Fibroblast of lung (primary cell): Measurements from ENCODE around the gene VGLL4. TPM values are rescaled to one million over a fixed set of nuclear protein-coding genes. Genes with fewer than 3 reads are reported as not detected.

Source experiments
- DNase-seq, 2 donors: peaks; one replicate each; pipeline versions ENCODE4 v3.0.0 to v3.0.0-alpha.2; 2010; ENCODE audit warnings: low read depth in 2 of 2
- H2AFZ ChIP-seq: 2 replicates; pipeline ENCODE4 v1.5.1; 2012; ENCODE audit warnings: low read length, control low read depth, inconsistent platforms
- H3K27ac ChIP-seq: 2 replicates; pipeline ENCODE4 v1.5.1; 2011; ENCODE audit warnings: low read length, control low read depth; ENCODE audit not compliant: insufficient read depth
- H3K27me3 ChIP-seq: 2 replicates; pipeline ENCODE4 v1.5.1; 2011; ENCODE audit warnings: mild to moderate bottlenecking, low read length; ENCODE audit not compliant: control insufficient read depth, insufficient read depth
- H3K36me3 ChIP-seq: 2 replicates; pipeline ENCODE4 v1.5.1; 2011; ENCODE audit warnings: low read length; ENCODE audit not compliant: control insufficient read depth, insufficient read depth
- H3K4me1 ChIP-seq: 2 replicates; pipeline ENCODE4 v1.5.1; 2011; ENCODE audit warnings: low read length; ENCODE audit not compliant: control insufficient read depth, insufficient read depth; ENCODE audit errors: extremely low read depth
- H3K4me2 ChIP-seq: 2 replicates; pipeline ENCODE4 v1.5.1; 2011; ENCODE audit warnings: low read length, control low read depth; ENCODE audit not compliant: insufficient read depth; ENCODE audit errors: extremely low read depth
- H3K4me3 ChIP-seq, 4 experiments: fragments of 200-600 bp in 1 of 4; sonication (generic) in 1 of 4; replicated peaks in 1 of 4; 2 replicates each; pipeline ENCODE4 v1.5.1; 2011 to 2016; ENCODE audit warnings: low read length in 4 of 4, low read depth in 3 of 4, mild to moderate bottlenecking in 3 of 4, control low read depth in 2 of 4, inconsistent platforms in 1 of 4, mixed read lengths in 1 of 4; ENCODE audit not compliant: insufficient read depth in 1 of 4; ENCODE audit errors: control extremely low read depth in 1 of 4
- H3K79me2 ChIP-seq: 2 replicates; pipeline ENCODE4 v1.5.1; 2012; ENCODE audit warnings: mild to moderate bottlenecking, low read length, inconsistent platforms; ENCODE audit not compliant: control insufficient read depth, insufficient read depth
- H3K9ac ChIP-seq: 2 replicates; pipeline ENCODE4 v1.5.1; 2011; ENCODE audit warnings: mild to moderate bottlenecking, low read length, control low read depth; ENCODE audit not compliant: insufficient read depth
- H3K9me3 ChIP-seq: 2 replicates; pipeline ENCODE4 v1.5.1; 2012; ENCODE audit warnings: low read depth, low read length; ENCODE audit not compliant: control insufficient read depth, insufficient read depth
- H4K20me1 ChIP-seq: 2 replicates; pipeline ENCODE4 v1.5.1; 2011; ENCODE audit warnings: low read length; ENCODE audit not compliant: control insufficient read depth, insufficient read depth; ENCODE audit errors: extremely low read depth
- CTCF ChIP-seq, 2 donors: IDR thresholded peaks in 1 of 2; conservative IDR thresholded peaks in 1 of 2; 1 replicate in 1 of 2; 2 replicates in 1 of 2; pipeline ENCODE4 v1.5.1; 2011 to 2012; ENCODE audit warnings: low read length in 2 of 2, control low read depth in 1 of 2, inconsistent platforms in 1 of 2, low read depth in 1 of 2, mild to moderate bottlenecking in 1 of 2
- EZH2 ChIP-seq: IDR thresholded peaks from 2 replicates; pipeline ENCODE4 v1.5.1; 2012; ENCODE audit warnings: low read length, control low read depth, mild to moderate bottlenecking; ENCODE audit errors: missing control alignments
- polyA plus RNA-seq, 2 donors: library from polyadenylated mRNA; depleted of rRNA in 1 of 2; stranded (reverse) in 1 of 2; unstranded in 1 of 2; fragments of >200 nt; gene quantifications; 2 replicates each; pipeline ENCODE4 v1.2.1, GENCODE V29; 2011 to 2012; ENCODE audit warnings: missing spikeins in 1 of 2
- total RNA-seq: library from RNA; depleted of rRNA; stranded (reverse); fragments of >200 nt; gene quantifications from 2 replicates; pipeline ENCODE4 v1.2.1, GENCODE V29; 2014

VGLL4 gene
- total and polyA plus RNA-seq, 2 donors (not counting 1 experiment from before 2014, with no cell fraction given), result 18.4 to 34.7 TPM

- H3K4me2 ChIP-seq, result peak overlapping the region; percentile 100
- peak; percentile 93 to 95 for DNase-seq
- peak overlapping the region; percentile 55 for H3K9ac ChIP-seq
- no peaks in the 10 kb centered on the region for H4K20me1 ChIP-seq
- no peak overlapping the region for H2AFZ ChIP-seq
- no peaks in the 10 kb centered on the region for H3K27me3 ChIP-seq
- peak overlapping the region; percentile 29 to 55 (median 48) for H3K4me3 ChIP-seq
- no peaks in the 10 kb centered on the region for H3K36me3 ChIP-seq
- H3K9me3 ChIP-seq, result no peaks in the 10 kb centered on the region
- peaks cover 21% of the 10 kb centered on the region for H3K4me1 ChIP-seq
- TF ChIP-seq EZH2 (no peak), CTCF (conservative IDR thresholded peaks at IDR 0.05 in 1 of 2, IDR thresholded peaks at IDR 0.05 in 1 of 2; ENCODE audit: low read depth in 1 of 2, low read length in 2 of 2) (no peak)
- H3K79me2 ChIP-seq, result peaks cover 72% of the 10 kb centered on the region
- H3K27ac ChIP-seq, result peak overlapping the region; percentile 82
These were observed 61.3 kb downstream of the VGLL4 start for GRCh38 chr3:11582191-11582968.

DNA sequence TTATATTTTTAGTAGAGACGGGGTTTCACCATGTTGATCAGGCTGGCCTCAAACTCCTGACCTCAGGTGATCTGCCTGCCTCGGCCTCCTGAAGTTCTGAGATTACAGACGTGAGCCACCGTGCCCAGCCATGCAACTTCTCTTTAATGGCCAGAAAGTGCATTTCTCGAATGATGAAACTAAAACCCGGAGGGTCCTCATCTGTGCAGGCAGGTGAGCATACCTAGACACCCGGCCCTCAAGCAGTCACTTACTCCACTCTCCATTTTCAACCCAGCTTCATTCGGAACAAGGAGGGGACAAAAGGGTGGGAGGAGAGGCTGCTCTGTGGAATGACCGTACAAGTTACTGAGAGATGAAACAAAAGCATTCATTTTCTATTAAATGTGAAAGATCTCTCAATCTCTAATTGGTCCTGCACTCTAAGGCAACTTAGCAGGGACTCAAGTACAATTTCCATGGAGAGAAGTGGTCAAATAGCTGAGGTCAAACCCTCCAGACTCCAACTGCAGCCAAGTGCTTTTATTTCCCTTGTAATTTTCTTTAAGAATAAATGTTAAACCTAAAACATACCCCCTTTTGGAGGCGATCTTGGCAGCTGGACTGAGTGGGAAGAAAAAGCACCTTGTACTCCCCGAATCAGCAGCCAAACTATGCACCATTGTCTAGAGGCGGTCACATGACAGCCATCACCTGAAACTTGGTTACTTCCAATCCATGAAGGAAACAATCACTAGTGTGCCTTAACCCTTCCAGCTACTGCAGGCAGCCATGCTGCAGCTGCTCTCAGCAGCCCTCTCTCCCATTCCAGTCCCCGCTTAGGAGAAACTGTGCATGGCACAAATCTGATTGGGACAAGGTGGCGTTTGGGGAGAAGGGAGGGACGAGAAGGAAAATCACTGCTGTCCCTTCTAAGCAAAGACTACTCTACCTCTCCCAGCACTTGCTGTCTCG is 62.2 kb downstream of the VGLL4 start:
- Histone ChIP-seq H3K4me3 (peak overlapping the region; percentile 29 to 55 (median 48)), H3K4me2 (peak overlapping the region; percentile 100), H4K20me1 (no peaks in the 10 kb centered on the region), H3K9ac (peak overlapping the region; percentile 55), H2AFZ (no peak overlapping the region), H3K27ac (peak overlapping the region; percentile 82), H3K27me3 (no peaks in the 10 kb centered on the region), H3K9me3 (no peaks in the 10 kb centered on the region), H3K4me1 (peaks cover 21% of the 10 kb centered on the region), H3K79me2 (peaks cover 71% of the 10 kb centered on the region), H3K36me3 (no peaks in the 10 kb centered on the region)
- TF ChIP-seq CTCF (conservative IDR thresholded peaks at IDR 0.05 in 1 of 2, IDR thresholded peaks at IDR 0.05 in 1 of 2; ENCODE audit: low read depth in 1 of 2, low read length in 2 of 2) (no peak), EZH2 (no peak)
- peak in 1 of 2 donors; percentile 36 for DNase-seq

DNA sequence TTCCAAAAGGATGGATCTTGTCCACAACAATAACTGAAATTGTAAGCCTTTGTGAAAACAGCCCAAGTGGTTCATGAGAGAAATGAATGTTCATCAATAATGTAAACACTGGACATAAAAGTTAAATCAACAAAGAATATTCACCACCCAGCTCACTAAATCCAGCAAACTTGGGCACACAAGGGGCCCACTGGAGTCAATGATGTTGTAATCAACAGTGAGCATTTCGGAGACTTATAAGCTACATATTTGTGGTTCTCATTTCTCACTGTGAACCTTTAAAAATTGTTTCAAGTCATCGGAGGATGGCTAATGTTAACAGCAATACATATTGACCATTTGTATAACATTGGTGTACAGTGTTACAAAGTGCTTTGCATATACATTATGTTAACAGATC is 63.1 kb downstream of the VGLL4 start:
- no peaks in the 10 kb centered on the region for H3K9me3 ChIP-seq
- no peaks in the 10 kb centered on the region for H3K27me3 ChIP-seq
- peaks cover 23% of the 10 kb centered on the region for H3K4me1 ChIP-seq
- H3K27ac ChIP-seq, result no peak overlapping the region
- H4K20me1 ChIP-seq, result no peaks in the 10 kb centered on the region
- H3K9ac ChIP-seq, result no peak overlapping the region
- TF ChIP-seq EZH2 (no peak), CTCF (conservative IDR thresholded peaks at IDR 0.05 in 1 of 2, IDR thresholded peaks at IDR 0.05 in 1 of 2; ENCODE audit: low read depth in 1 of 2, low read length in 2 of 2) (no peak)
- H3K36me3 ChIP-seq, result no peaks in the 10 kb centered on the region
- H3K79me2 ChIP-seq, result peaks cover 69% of the 10 kb centered on the region
- H2AFZ ChIP-seq, result no peak overlapping the region
- no peak overlapping the region for H3K4me2 ChIP-seq
- no peak overlapping the region for H3K4me3 ChIP-seq
- peak in 1 of 2 donors; percentile 84 for DNase-seq
